GM21381 (cell line): Measurements from ENCODE around the gene COMMD9.

Experiments used
- ATAC-seq: cut with Tn5 transposase; IDR thresholded peaks from one replicate; pipeline ENCODE4 v1.9.1; 2021; ENCODE audit warnings: mild to moderate bottlenecking, moderate library complexity; ENCODE audit not compliant: unreplicated experiment

The COMMD9 gene

DNA sequence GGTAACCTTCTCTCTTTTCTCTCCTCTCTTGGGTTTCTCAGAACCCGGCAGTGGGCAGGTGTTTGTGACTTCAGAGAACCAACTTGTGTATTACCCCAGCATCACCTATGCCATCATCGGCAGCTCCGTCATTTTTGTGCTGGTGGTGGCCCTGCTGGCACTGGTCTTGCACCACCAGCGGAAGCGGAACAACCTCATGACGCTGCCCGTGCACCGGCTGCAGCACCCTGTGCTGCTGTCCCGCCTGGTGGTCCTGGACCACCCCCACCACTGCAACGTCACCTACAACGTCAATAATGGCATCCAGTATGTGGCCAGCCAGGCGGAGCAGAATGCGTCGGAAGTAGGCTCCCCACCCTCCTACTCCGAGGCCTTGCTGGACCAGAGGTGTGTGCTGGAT is 62.2 kb downstream of the COMMD9 start:
- ATAC-seq: no peak

DNA sequence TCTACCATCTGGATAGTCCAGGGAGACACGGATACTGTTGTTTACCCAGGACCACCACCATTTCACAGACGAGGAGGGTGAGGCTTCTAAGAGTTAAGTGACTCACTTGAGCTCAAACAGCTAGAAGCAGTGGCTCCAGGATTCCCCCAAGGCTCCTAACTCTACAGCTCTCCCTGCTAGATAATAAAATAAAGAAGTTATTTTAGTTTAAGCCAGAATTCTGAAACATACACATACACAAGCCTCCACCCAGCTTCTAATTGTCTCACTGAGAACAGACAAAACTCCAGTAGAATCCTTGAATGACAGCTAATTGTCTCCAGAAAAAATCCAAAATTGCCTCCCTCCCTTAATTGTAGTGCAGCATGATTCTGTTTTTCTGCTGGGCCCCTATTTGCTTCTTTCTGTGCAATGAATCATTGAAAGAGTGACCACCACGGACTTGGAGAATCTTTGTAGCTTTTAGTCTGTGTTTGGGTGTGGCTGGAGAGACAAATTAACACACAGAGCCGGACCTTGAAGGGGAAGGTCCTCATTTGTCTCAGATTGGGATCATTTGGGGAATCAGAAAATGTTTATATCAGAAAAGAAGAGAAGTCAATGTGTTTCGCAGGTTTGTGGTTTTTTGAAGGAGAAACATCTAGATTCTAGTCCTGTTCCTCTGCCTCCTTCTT is 64.9 kb downstream of the COMMD9 start:
- no peak for ATAC-seq

DNA sequence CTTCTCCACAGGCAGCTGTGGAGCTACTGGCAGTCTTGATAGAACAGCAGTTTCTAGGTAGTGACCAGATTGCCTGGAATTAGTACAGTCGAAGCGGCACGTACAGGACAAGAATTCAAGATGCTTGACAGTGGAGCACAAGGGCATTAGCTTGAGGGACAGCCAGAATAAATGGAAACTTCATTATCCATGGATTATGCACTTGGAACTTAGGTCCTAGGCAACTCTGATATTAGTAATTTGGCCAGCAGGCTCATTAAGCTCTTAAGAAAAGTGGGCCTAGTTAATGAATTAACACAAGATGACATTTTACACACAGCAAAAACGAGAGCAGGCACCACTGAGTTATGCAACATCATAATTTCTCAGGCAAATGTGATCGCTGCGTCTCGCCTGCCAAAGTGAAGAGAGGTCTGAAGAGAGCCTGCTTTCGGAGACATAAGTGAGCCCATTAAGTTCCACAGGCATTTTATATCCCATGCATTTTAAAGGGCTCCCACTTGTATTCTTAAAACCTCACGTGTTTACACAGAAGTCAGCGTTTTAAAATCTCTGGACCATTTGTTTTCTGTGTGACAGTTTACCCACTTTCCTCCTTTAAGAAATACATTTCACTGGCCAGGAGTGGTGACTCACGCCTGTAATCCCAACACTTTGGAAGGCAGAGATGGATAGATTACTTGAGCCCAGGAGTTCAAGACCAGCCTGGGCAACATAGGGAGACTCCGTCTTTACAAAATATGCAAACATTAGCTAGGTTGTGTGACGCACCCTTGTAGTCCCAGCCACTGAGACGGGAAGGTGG is 66.2 kb downstream of the COMMD9 start:
- no peak for ATAC-seq
